ENCODE results near the gene FLT3. TPM values are rescaled to one million over a fixed set of nuclear protein-coding genes. Genes with fewer than 3 reads are reported as not detected.

FLT3 gene
- total and polyA plus RNA-seq, 2 experiments from 2014 or later = 0.10 to 0.29 TPM

DNA sequence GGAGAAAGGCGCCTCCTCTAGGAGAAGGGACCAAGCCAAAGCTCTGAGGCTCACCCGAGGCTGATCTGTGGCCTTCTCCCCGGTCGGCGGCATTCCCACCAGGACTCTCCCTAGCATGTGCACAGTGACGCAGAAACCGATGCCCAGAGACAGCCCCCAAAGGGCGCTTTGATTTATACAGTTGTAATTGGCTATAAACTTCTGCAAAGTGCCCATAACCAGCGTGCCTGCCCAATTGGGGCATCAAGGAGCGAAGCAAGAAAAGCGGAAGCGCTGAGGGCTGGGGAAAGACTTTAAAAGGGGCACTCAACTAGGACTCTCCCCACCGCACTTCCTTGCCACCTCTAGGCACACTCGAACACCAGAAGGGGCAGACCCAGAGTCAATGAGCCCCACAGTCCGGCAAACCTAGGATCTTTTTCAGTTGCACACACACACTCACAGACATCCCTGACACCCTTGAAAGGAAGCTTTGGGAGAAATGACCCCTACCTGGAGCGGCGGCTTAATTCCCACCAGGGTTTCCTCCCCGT is 133.1 kb downstream of the FLT3 start:
- Histone ChIP-seq H3K9me2 (replicated peaks; ENCODE audit: insufficient read depth) (no peaks in the 10 kb centered on the region), H3K27ac (peak overlapping the region; percentile 98), H3K79me2 (peaks cover 61% of the 10 kb centered on the region), H3K4me3 (peak overlapping the region; percentile 58), H4K20me1 (ENCODE audit: insufficient read depth, poor library complexity, severe bottlenecking) (peaks cover 6% of the 10 kb centered on the region), H3K9me3 (ENCODE audit: low read depth) (no peaks in the 10 kb centered on the region), H3K27me3 (peaks cover 86% of the 10 kb centered on the region), H3K4me1 (ENCODE audit: insufficient read depth) (peaks cover 27% of the 10 kb centered on the region), H2AFZ (no peak overlapping the region), H3K36me3 (replicated peaks; ENCODE audit: insufficient read depth, low read depth) (no peaks in the 10 kb centered on the region), H3K4me2 (peak overlapping the region; percentile 92)
- 8% methylated on average over 18 of the region's 18 CpGs for WGBS (ENCODE audit: low lambda C conversion rate, missing lambda C conversion rate)
- DNase-seq (ENCODE audit: low spot score) = no peak
- no peak for TF ChIP-seq EZH2 (IDR thresholded peaks at IDR 0.05; ENCODE audit: borderline replicate concordance)
- TF ChIP-seq EZH2phosphoT487 (IDR thresholded peaks at IDR 0.05; ENCODE audit: low read depth, severe bottlenecking, unreplicated experiment) = peak; percentile 19
- TF ChIP-seq, protein P1, sequence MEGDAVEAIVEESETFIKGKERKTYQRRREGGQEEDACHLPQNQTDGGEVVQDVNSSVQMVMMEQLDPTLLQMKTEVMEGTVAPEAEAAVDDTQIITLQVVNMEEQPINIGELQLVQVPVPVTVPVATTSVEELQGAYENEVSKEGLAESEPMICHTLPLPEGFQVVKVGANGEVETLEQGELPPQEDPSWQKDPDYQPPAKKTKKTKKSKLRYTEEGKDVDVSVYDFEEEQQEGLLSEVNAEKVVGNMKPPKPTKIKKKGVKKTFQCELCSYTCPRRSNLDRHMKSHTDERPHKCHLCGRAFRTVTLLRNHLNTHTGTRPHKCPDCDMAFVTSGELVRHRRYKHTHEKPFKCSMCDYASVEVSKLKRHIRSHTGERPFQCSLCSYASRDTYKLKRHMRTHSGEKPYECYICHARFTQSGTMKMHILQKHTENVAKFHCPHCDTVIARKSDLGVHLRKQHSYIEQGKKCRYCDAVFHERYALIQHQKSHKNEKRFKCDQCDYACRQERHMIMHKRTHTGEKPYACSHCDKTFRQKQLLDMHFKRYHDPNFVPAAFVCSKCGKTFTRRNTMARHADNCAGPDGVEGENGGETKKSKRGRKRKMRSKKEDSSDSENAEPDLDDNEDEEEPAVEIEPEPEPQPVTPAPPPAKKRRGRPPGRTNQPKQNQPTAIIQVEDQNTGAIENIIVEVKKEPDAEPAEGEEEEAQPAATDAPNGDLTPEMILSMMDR (IDR thresholded peaks at IDR 0.05; ENCODE audit: poor library complexity) = no peak

DNA sequence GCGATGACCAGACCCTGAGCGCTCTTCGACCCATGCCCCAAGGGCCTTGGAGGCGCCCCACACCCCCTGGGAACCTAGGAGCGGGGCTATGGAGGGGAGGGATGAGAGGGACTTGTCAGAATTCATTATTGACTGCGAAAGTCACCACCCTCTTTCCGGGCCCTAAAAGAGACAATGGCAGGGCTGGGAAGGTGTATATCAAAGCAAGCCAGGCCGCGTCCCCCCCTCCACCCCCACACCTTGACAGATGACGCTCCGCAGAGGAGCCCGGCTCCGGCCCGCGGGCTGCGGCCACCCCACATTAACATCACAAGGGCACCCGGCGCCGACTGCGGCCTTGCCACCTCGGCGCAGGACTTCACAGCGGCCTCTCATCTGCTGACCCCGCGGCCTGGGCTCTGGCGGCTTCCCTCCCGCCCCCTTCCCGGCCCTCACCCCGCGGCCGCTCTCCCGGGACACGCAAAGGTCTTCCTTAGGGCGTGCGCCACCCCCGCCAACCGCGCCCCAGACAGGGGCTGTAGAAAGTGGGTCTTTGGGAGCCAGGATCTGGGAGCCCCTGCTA is 133.7 kb downstream of the FLT3 start:
- Histone ChIP-seq H3K27me3 (peaks cover 82% of the 10 kb centered on the region), H3K9me3 (ENCODE audit: low read depth) (no peaks in the 10 kb centered on the region), H3K4me1 (ENCODE audit: insufficient read depth) (peaks cover 32% of the 10 kb centered on the region), H4K20me1 (ENCODE audit: insufficient read depth, poor library complexity, severe bottlenecking) (peaks cover 6% of the 10 kb centered on the region), H3K4me3 (peak overlapping the region; percentile 58), H3K4me2 (peak overlapping the region; percentile 92), H2AFZ (no peak overlapping the region), H3K27ac (peak overlapping the region; percentile 98), H3K36me3 (replicated peaks; ENCODE audit: insufficient read depth, low read depth) (no peaks in the 10 kb centered on the region), H3K9me2 (replicated peaks; ENCODE audit: insufficient read depth) (no peaks in the 10 kb centered on the region), H3K79me2 (peaks cover 64% of the 10 kb centered on the region)
- TF ChIP-seq, protein P1 (IDR thresholded peaks at IDR 0.05; ENCODE audit: poor library complexity) = no peak
- no peak for TF ChIP-seq EZH2 (IDR thresholded peaks at IDR 0.05; ENCODE audit: borderline replicate concordance)
- peak; percentile 34 for TF ChIP-seq EZH2phosphoT487 (IDR thresholded peaks at IDR 0.05; ENCODE audit: low read depth, severe bottlenecking, unreplicated experiment)
- 7% methylated on average over 32 of the region's 38 CpGs for WGBS (ENCODE audit: low lambda C conversion rate, missing lambda C conversion rate)
- DNase-seq (ENCODE audit: low spot score) = no peak

DNA sequence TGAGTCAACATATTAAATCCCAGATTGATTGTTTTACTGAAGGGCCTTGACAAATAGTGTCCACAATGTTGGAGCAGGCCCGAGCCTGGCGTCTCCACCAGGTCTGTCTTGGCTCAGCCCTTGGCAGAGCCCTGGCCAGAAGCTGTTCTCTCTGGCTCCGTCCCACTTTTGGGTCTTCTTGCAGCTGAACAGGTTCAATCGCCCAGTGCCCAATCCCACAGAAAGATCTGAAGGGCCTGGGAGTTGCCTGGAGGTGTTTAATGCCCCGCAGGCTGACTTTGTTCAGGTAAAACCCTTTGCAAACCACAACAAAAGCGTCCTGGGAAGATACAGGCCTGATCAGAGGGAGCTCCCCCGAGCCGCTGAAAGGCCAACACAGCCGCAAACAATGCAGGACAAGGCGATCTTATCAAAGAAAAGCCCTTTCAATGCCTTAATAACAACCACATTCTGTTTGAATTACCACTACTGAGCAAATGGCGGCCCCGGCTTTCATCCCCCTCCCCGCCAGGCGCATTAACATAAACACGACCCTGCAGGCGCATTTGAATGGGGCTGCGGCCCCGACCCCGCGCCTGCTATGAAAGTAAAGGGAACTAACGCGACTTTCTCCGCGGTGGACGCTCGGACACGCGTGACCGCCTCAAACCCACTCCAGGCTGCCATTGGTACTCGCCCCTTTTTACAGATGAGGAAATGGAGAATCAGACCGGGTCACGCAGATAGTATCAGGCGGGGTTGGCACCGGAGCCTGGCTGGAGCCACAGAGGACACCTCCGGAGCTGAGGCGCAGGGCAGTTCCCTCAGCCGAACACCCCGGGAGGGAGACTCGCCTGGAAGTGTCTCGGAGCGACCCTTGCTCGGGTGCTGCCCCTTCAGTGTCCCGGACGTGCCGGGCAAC is 134.4 kb downstream of the FLT3 start:
- Histone ChIP-seq H3K9me2 (replicated peaks; ENCODE audit: insufficient read depth) (no peaks in the 10 kb centered on the region), H4K20me1 (ENCODE audit: insufficient read depth, poor library complexity, severe bottlenecking) (peaks cover 6% of the 10 kb centered on the region), H3K9me3 (ENCODE audit: low read depth) (no peaks in the 10 kb centered on the region), H3K4me3 (peak overlapping the region; percentile 58), H3K36me3 (replicated peaks; ENCODE audit: insufficient read depth, low read depth) (no peaks in the 10 kb centered on the region), H3K4me2 (peak overlapping the region; percentile 92), H3K27me3 (peaks cover 78% of the 10 kb centered on the region), H3K27ac (peak overlapping the region; percentile 98), H3K79me2 (peaks cover 66% of the 10 kb centered on the region), H2AFZ (no peak overlapping the region), H3K4me1 (ENCODE audit: insufficient read depth) (peaks cover 39% of the 10 kb centered on the region)
- 8% methylated on average over 45 of the region's 45 CpGs for WGBS (ENCODE audit: low lambda C conversion rate, missing lambda C conversion rate)
- TF ChIP-seq EZH2 (IDR thresholded peaks at IDR 0.05; ENCODE audit: borderline replicate concordance) (peak; percentile 79), EZH2phosphoT487 (IDR thresholded peaks at IDR 0.05; ENCODE audit: low read depth, severe bottlenecking, unreplicated experiment) (no peak)
- TF ChIP-seq, protein P1 (IDR thresholded peaks at IDR 0.05; ENCODE audit: poor library complexity) = no peak
- DNase-seq (ENCODE audit: low spot score) = no peak

Measured in hepatocyte (in vitro differentiated cells).